ENCODE measurements around the gene MAGEL2. TPM values are rescaled to one million over a fixed set of nuclear protein-coding genes. Genes with fewer than 3 reads are reported as not detected.

MAGEL2 gene
- total RNA-seq (not detected), total RNA-seq (0 to 0.15 (median 0) reads per million in 29 experiments)
- not detected for total RNA-seq (2013)

- DNase-seq (no peak), ATAC-seq (replicated peaks in 1 of 4) (no peak)
- Histone ChIP-seq H3K4me1 (ENCODE audit: control insufficient read depth in 1 of 2, extremely low read depth in 1 of 2, insufficient read depth in 2 of 2, low read length in 2 of 2) (no peaks in the 10 kb centered on the region), H3K9me3 (no peaks in the 10 kb centered on the region), H3K27me3 (replicated peaks in 1 of 2; ENCODE audit: control insufficient read depth in 2 of 2, extremely low read depth in 1 of 2, insufficient read depth in 2 of 2, low read length in 1 of 2) (peaks cover 0 to 21% of the 10 kb centered on the region in 2 experiments), H3K27ac (ENCODE audit: low read length) (no peak within 1 kb of the TSS), H3K36me3 (ENCODE audit: control insufficient read depth in 2 of 2, extremely low read depth in 1 of 2, insufficient read depth in 1 of 2, low read length in 1 of 2) (no peaks in the 10 kb centered on the region), H3K4me3 (ENCODE audit: control insufficient read depth in 1 of 2, extremely low read depth in 1 of 2, low read length in 1 of 2) (no peak within 1 kb of the TSS)
- no peak within 1 kb of the TSS for H3K4me3 Mint-ChIP-seq
- ChIA-PET CTCF (no interaction called here), POLR2A (no interaction called here)
- H3K4me1 Mint-ChIP-seq = no peaks in the 10 kb centered on the region
- no peaks in the 10 kb centered on the region for H3K9me3 Mint-ChIP-seq
- no peaks in the 10 kb centered on the region for H3K36me3 Mint-ChIP-seq
- H3K27me3 Mint-ChIP-seq = peaks cover 4 to 10% of the 10 kb centered on the region in 2 donors
- 47% methylated on average over 28 of the region's 37 CpGs for WGBS (ENCODE audit: insufficient coverage)
- H3K27ac Mint-ChIP-seq = no peak within 1 kb of the TSS
These were observed at the start of gene MAGEL2 for GRCh38 chr15:23647421-23648370. MAGEL2 (minus strand) TSS chr15:23647867; CDS start chr15:23647742, 125 bp downstream.

- no peak for DNase-seq
- CTCF ChIA-PET = no interaction called here
These were observed 47.6 kb upstream of the MAGEL2 start for GRCh38 chr15:23695282-23695681.

GRCh38 chr15:23694592-23694991 is 46.9 kb upstream of the MAGEL2 start:
- CTCF ChIA-PET = no interaction called here
- H3K4me1 ChIP-seq (ENCODE audit: control insufficient read depth in 1 of 2, extremely low read depth in 1 of 2, insufficient read depth in 2 of 2, low read length in 2 of 2) = no peaks in the 10 kb centered on the region
- POLR2A ChIA-PET = no interaction called here
- no peak overlapping the region for H3K27ac ChIP-seq (ENCODE audit: low read length)
- Mint-ChIP-seq H3K4me1 (no peaks in the 10 kb centered on the region), H3K27ac (no peak overlapping the region), H3K9me3 (peaks cover 3 to 12% (median 6%) of the 10 kb centered on the region in 3 donors), H3K4me3 (no peak overlapping the region), H3K27me3 (no peaks in the 10 kb centered on the region), H3K36me3 (no peaks in the 10 kb centered on the region)
- H3K36me3 ChIP-seq (ENCODE audit: control insufficient read depth in 2 of 2, extremely low read depth in 1 of 2, insufficient read depth in 1 of 2, low read length in 1 of 2) = no peaks in the 10 kb centered on the region
- no CpG with 5 or more reads among the region's 1 CpG for WGBS (ENCODE audit: insufficient coverage)
- ATAC-seq (replicated peaks in 1 of 4) = no peak
- H3K9me3 ChIP-seq = no peaks in the 10 kb centered on the region
- H3K4me3 ChIP-seq (ENCODE audit: control insufficient read depth in 1 of 2, extremely low read depth in 1 of 2, low read length in 1 of 2) = no peak overlapping the region
- DNase-seq = no peak
- H3K27me3 ChIP-seq (replicated peaks in 1 of 2; ENCODE audit: control insufficient read depth in 2 of 2, extremely low read depth in 1 of 2, insufficient read depth in 2 of 2, low read length in 1 of 2) = no peaks in the 10 kb centered on the region

More at GRCh38 chr15:23695282-23695681, 47.6 kb upstream of the MAGEL2 start:
- Mint-ChIP-seq H3K9me3 (peaks cover 3 to 6% (median 6%) of the 10 kb centered on the region in 3 donors), H3K4me3 (no peak overlapping the region), H3K36me3 (no peaks in the 10 kb centered on the region), H3K27me3 (no peaks in the 10 kb centered on the region), H3K4me1 (no peaks in the 10 kb centered on the region), H3K27ac (no peak overlapping the region)
- H3K27ac ChIP-seq (ENCODE audit: low read length) = no peak overlapping the region
- no peaks in the 10 kb centered on the region for H3K27me3 ChIP-seq (replicated peaks in 1 of 2; ENCODE audit: control insufficient read depth in 2 of 2, extremely low read depth in 1 of 2, insufficient read depth in 2 of 2, low read length in 1 of 2)
- H3K4me1 ChIP-seq (ENCODE audit: control insufficient read depth in 1 of 2, extremely low read depth in 1 of 2, insufficient read depth in 2 of 2, low read length in 2 of 2) = no peaks in the 10 kb centered on the region
- POLR2A ChIA-PET = no interaction called here
- no peaks in the 10 kb centered on the region for H3K9me3 ChIP-seq
- WGBS (ENCODE audit: insufficient coverage) = no CpG with 5 or more reads among the region's 2 CpGs
- no peak for ATAC-seq (replicated peaks in 1 of 4)
- H3K36me3 ChIP-seq (ENCODE audit: control insufficient read depth in 2 of 2, extremely low read depth in 1 of 2, insufficient read depth in 1 of 2, low read length in 1 of 2) = no peaks in the 10 kb centered on the region
- no peak overlapping the region for H3K4me3 ChIP-seq (ENCODE audit: control insufficient read depth in 1 of 2, extremely low read depth in 1 of 2, low read length in 1 of 2)

GRCh38 chr15:23690450-23690852 is 42.8 kb upstream of the MAGEL2 start:
- Mint-ChIP-seq H3K9me3 (peaks cover 3 to 12% (median 9%) of the 10 kb centered on the region in 3 donors), H3K27me3 (peaks cover 4 to 7% of the 10 kb centered on the region in 2 donors), H3K27ac (no peak overlapping the region), H3K4me1 (no peaks in the 10 kb centered on the region), H3K36me3 (no peaks in the 10 kb centered on the region), H3K4me3 (no peak overlapping the region)
- ATAC-seq (replicated peaks in 1 of 4) (no peak), DNase-seq (no peak)
- Histone ChIP-seq H3K9me3 (no peaks in the 10 kb centered on the region), H3K4me3 (ENCODE audit: control insufficient read depth in 1 of 2, extremely low read depth in 1 of 2, low read length in 1 of 2) (no peak overlapping the region), H3K36me3 (ENCODE audit: control insufficient read depth in 2 of 2, extremely low read depth in 1 of 2, insufficient read depth in 1 of 2, low read length in 1 of 2) (no peaks in the 10 kb centered on the region), H3K27ac (ENCODE audit: low read length) (no peak overlapping the region), H3K4me1 (ENCODE audit: control insufficient read depth in 1 of 2, extremely low read depth in 1 of 2, insufficient read depth in 2 of 2, low read length in 2 of 2) (no peaks in the 10 kb centered on the region), H3K27me3 (replicated peaks in 1 of 2; ENCODE audit: control insufficient read depth in 2 of 2, extremely low read depth in 1 of 2, insufficient read depth in 2 of 2, low read length in 1 of 2) (peaks cover 0 to 7% of the 10 kb centered on the region in 2 experiments)
- POLR2A ChIA-PET = no interaction called here
- CTCF ChIA-PET = no interaction called here
- 80% methylated on average over 2 of the region's 5 CpGs for WGBS (ENCODE audit: insufficient coverage)

- peaks cover 4 to 7% of the 10 kb centered on the region in 2 donors for H3K27me3 Mint-ChIP-seq
- H3K27ac Mint-ChIP-seq = no peak overlapping the region
- H3K36me3 ChIP-seq (ENCODE audit: control insufficient read depth in 2 of 2, extremely low read depth in 1 of 2, insufficient read depth in 1 of 2, low read length in 1 of 2) = no peaks in the 10 kb centered on the region
- DNase-seq (no peak), ATAC-seq (replicated peaks in 1 of 4) (no peak)
- POLR2A ChIA-PET = no interaction called here
- WGBS (ENCODE audit: insufficient coverage) = 74% methylated on average over 3 of the region's 4 CpGs
- H3K36me3 Mint-ChIP-seq = no peaks in the 10 kb centered on the region
- no peaks in the 10 kb centered on the region for H3K9me3 ChIP-seq
- no peaks in the 10 kb centered on the region for H3K4me1 Mint-ChIP-seq
- peaks cover 3 to 11% (median 9%) of the 10 kb centered on the region in 3 donors for H3K9me3 Mint-ChIP-seq
- CTCF ChIA-PET = no interaction called here
- H3K4me3 Mint-ChIP-seq = no peak overlapping the region
- peaks cover 0 to 7% of the 10 kb centered on the region in 2 experiments for H3K27me3 ChIP-seq (replicated peaks in 1 of 2; ENCODE audit: control insufficient read depth in 2 of 2, extremely low read depth in 1 of 2, insufficient read depth in 2 of 2, low read length in 1 of 2)
- H3K4me3 ChIP-seq (ENCODE audit: control insufficient read depth in 1 of 2, extremely low read depth in 1 of 2, low read length in 1 of 2) = no peak overlapping the region
- no peak overlapping the region for H3K27ac ChIP-seq (ENCODE audit: low read length)
- H3K4me1 ChIP-seq (ENCODE audit: control insufficient read depth in 1 of 2, extremely low read depth in 1 of 2, insufficient read depth in 2 of 2, low read length in 2 of 2) = no peaks in the 10 kb centered on the region
These were observed 42.3 kb upstream of the MAGEL2 start for GRCh38 chr15:23690015-23690414.

- H3K27me3 Mint-ChIP-seq = peaks cover 4 to 8% of the 10 kb centered on the region in 2 donors
- POLR2A ChIA-PET = no interaction called here
- CTCF ChIA-PET = interaction anchor here in 1 of 2 donors (0.7 kb wide), 1 partner anchor 14 kb away, joined by 3 read pairs; no protein-coding TSS in a partner anchor
- Histone ChIP-seq H3K4me1 (ENCODE audit: control insufficient read depth in 1 of 2, extremely low read depth in 1 of 2, insufficient read depth in 2 of 2, low read length in 2 of 2) (no peaks in the 10 kb centered on the region), H3K9me3 (no peaks in the 10 kb centered on the region), H3K27me3 (replicated peaks in 1 of 2; ENCODE audit: control insufficient read depth in 2 of 2, extremely low read depth in 1 of 2, insufficient read depth in 2 of 2, low read length in 1 of 2) (peaks cover 0 to 7% of the 10 kb centered on the region in 2 experiments), H3K36me3 (ENCODE audit: control insufficient read depth in 2 of 2, extremely low read depth in 1 of 2, insufficient read depth in 1 of 2, low read length in 1 of 2) (no peaks in the 10 kb centered on the region), H3K27ac (ENCODE audit: low read length) (no peak within 1 kb of the TSS), H3K4me3 (ENCODE audit: control insufficient read depth in 1 of 2, extremely low read depth in 1 of 2, low read length in 1 of 2) (peak within 1 kb of the TSS in 1 of 2 donors; percentile 33)
- H3K36me3 Mint-ChIP-seq = no peaks in the 10 kb centered on the region
- ATAC-seq (replicated peaks in 1 of 4) (no peak), DNase-seq (no peak)
- H3K9me3 Mint-ChIP-seq = peaks cover 0 to 6% (median 6%) of the 10 kb centered on the region in 3 donors
- no peak within 1 kb of the TSS for H3K27ac Mint-ChIP-seq
- 34% methylated on average over 23 of the region's 38 CpGs for WGBS (ENCODE audit: insufficient coverage)
- no peak within 1 kb of the TSS for H3K4me3 Mint-ChIP-seq
- H3K4me1 Mint-ChIP-seq = no peaks in the 10 kb centered on the region
These were observed 39.4 kb upstream of the MAGEL2 start, which contains the start of gene NDN for GRCh38 chr15:23687143-23687470. NDN (minus strand) TSS chr15:23687305; CDS start chr15:23687217, 88 bp downstream.

Data from T-cell (primary cell).